ENCODE measurements around the gene EGFL7. TPM values are rescaled to one million over a fixed set of nuclear protein-coding genes. Genes with fewer than 3 reads are reported as not detected.
A peak's percentile ranks its signal among the peaks of the same experiment; 100 is the strongest.
"Not testable (repeated sequence)": the region's sequence is repeated elsewhere in the genome, so short reads cannot be mapped to it uniquely, and the experiment has no call there.

Gene EGFL7
- total and polyA plus RNA-seq, 9 donors, result 0.18 to 113 (median 43.4) TPM

DNA sequence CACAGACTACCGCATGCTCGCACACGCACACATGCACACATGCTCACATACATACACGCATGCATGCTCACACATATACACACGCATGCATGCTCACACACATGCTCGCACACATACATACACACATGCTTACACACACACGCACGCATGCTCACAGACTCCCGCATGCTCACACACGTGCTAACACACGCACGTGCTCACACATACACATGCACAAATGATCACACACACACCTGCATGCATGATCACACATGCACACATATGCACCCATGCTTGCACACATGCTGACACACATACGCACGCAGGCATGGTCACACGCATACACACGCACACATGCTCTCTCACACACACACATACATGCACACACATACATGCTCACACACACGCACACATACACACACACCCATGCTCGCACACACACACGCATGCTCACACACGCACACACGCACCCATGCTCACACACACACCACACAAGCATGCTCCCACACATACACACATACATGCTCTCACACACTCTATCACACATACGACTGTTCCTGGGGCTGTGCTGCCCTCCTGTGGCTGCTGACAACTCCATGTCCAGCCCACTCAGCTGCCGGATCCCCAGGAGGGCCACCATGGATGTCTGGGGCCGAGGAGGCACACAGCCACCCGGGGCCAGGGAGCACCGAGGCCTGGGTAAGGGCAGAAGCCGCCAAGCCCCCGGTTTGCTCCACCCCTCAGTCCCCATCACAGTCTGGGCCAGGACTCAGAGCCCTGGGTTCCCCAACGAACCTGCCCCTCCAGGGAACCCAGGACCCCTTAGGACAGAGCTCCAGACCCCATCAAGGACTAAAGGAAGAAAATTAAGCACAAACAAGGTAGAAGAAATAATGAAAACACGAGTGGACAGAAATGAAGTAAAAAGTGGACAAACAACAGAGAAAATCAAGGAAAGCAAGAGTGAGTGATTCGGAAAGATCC is 31.4 kb upstream of the EGFL7 start:
- intact Hi-C loops (cut with DNase I), result loop anchor here in 2 of 4 donors (1.0 to 2.0 kb wide), 2 partner anchors 143 to 144 kb away; no protein-coding TSS in a partner anchor
- TF ChIP-seq EP300 (IDR thresholded peaks at IDR 0.05), result no peak
- no peak for TF ChIP-seq POLR2A (IDR thresholded peaks at IDR 0.05)
- TF ChIP-seq CTCF (IDR thresholded peaks at IDR 0.05), result peak; percentile 32 to 78 (median 69)
- Histone ChIP-seq H3K4me1 (ENCODE audit: insufficient read depth) (peaks cover 1% of the 10 kb centered on the region), H3K27ac (no peak overlapping the region), H3K9me3 (no peaks in the 10 kb centered on the region), H3K27me3 (no peaks in the 10 kb centered on the region), H3K36me3 (no peaks in the 10 kb centered on the region), H3K4me3 (no peak overlapping the region)
- DNase-seq, result peak; percentile 68 to 86 (median 79)
- 47 to 52% (median 49%) methylated on average over 31 of the region's 31 CpGs for WGBS, 3 donors

DNA sequence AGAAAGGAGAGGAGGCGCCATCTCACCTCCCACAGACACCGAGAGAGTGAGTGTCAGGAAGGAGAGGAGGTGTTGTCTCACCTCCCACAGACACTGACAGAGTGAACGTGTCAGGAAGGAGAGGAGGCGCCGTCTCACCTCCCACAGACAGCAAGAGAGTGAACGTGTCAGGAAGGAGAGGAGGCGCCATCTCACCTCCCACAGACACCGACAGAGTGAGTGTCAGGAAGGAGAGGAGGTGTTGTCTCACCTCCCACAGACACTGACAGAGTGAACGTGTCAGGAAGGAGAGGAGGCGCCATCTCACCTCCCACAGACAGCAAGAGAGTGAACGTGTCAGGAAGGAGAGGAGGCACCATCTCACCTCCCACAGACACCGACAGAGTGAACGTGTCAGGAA is 30.6 kb upstream of the EGFL7 start:
- DNase-seq; H3K36me3 ChIP-seq; H3K4me3 ChIP-seq; H3K9me3 ChIP-seq; H3K4me1 ChIP-seq (ENCODE audit: insufficient read depth); H3K27ac ChIP-seq; H3K27me3 ChIP-seq; intact Hi-C loops (cut with DNase I): not testable (repeated sequence)
- whole genome bisulfite sequencing, 3 donors, result 7 to 16% (median 9%) methylated on average over 13 of the region's 13 CpGs

GRCh38 chr9:136632491-136633106 is 30.1 kb upstream of the EGFL7 start:
- H3K27me3 ChIP-seq; H3K9me3 ChIP-seq; H3K36me3 ChIP-seq; H3K4me1 ChIP-seq (ENCODE audit: insufficient read depth); intact Hi-C loops (cut with DNase I); H3K4me3 ChIP-seq; H3K27ac ChIP-seq; DNase-seq: not testable (repeated sequence)
- 29 to 47% (median 46%) methylated on average over 36 of the region's 36 CpGs for WGBS, 3 donors

DNA sequence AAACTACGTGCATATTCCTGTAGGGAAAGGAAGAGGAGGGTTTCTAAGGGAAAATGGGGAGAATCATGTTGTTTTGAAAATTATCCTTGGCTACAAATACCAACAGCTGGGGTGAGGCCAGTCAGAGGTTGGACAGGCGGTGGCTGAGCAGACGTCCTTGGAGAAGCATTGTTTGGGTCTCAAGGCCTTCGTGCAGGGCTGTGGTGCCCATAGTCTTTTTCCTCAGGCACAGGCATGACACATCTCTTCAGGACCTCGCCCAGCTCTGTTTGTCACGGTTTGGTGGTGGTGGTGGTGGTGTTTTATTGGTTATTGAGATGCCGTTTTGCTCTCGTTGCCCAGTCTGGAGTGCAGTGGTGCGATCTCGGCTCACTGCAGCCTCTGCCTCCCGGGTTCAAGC is 27.8 kb upstream of the EGFL7 start:
- Histone ChIP-seq H3K9me3 (no peaks in the 10 kb centered on the region), H3K27me3 (no peaks in the 10 kb centered on the region), H3K4me3 (no peak overlapping the region), H3K4me1 (ENCODE audit: insufficient read depth) (peaks cover 1% of the 10 kb centered on the region), H3K27ac (no peak overlapping the region), H3K36me3 (no peaks in the 10 kb centered on the region)
- no peak for DNase-seq
- 35 to 51% (median 48%) methylated on average over 11 of the region's 11 CpGs for WGBS, 3 donors
- intact Hi-C loops (cut with DNase I), result no loop called here
- no peak for TF ChIP-seq CTCF (IDR thresholded peaks at IDR 0.05)
- no peak for TF ChIP-seq POLR2A (IDR thresholded peaks at IDR 0.05)
- TF ChIP-seq EP300 (IDR thresholded peaks at IDR 0.05), result no peak

- 59 to 62% (median 59%) methylated on average over 32 of the region's 32 CpGs for WGBS, 3 donors
- no peak for DNase-seq
- TF ChIP-seq CTCF (IDR thresholded peaks at IDR 0.05) (no peak), EP300 (IDR thresholded peaks at IDR 0.05) (no peak), POLR2A (IDR thresholded peaks at IDR 0.05) (no peak)
- Histone ChIP-seq H3K4me1 (ENCODE audit: insufficient read depth) (peaks cover 3% of the 10 kb centered on the region), H3K27ac (no peak overlapping the region), H3K9me3 (no peaks in the 10 kb centered on the region), H3K4me3 (no peak overlapping the region), H3K27me3 (no peaks in the 10 kb centered on the region), H3K36me3 (no peaks in the 10 kb centered on the region)
- intact Hi-C loops (cut with DNase I), result no loop called here
Measured at GRCh38 chr9:136640171-136641111, 22.3 kb upstream of the EGFL7 start.

Data from ovary (tissue), 9 donors.